ENCODE measurements around the gene GLO1.

Gene GLO1

GRCh38 chr6:38702558-38703397, at the start of gene GLO1:
TSS of gene GLO1 (minus strand) at chr6:38703145. CDS start at chr6:38703054, 91 bp downstream.
- FAIRE-seq (peak; percentile 76), DNase-seq (ENCODE audit: low spot score) (peak; percentile 90)

DNA sequence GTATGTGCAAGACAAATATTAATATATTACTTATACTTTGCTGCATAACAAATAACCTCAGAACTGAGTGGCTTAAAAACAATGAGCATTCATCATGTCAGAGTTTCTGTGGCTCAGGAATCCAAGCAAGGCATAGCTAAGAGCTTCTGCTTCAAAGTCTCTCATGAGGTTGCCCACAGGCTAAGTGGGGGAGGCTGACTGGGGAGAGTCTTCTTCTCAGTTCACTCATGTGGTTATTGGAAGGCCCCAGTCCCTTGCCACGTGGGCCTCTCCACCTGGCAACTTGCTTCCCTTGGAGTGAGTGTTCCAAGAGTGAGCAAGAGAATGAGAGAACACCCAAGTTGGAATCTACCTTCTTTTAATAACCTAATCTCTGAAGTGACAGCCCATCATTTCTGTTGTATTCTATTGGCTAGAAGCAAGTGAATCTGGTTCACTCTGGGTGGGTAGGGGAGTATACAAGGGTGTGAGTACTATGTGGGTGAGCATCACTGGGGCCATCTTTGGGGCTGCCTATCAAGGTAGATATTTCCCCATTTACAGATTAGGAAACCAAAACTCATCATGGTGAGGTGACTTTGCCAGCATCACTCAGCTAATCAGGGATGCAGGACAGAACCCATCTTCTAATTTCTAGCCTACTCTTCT, 48.1 kb upstream of the GLO1 start:
- no peak for DNase-seq (ENCODE audit: low spot score)

GRCh38 chr6:38749473-38749872, 46.5 kb upstream of the GLO1 start:
- FAIRE-seq: no peak

More for the DNA sequence above, 48.1 kb upstream of the GLO1 start:
- no peak for FAIRE-seq

DNA sequence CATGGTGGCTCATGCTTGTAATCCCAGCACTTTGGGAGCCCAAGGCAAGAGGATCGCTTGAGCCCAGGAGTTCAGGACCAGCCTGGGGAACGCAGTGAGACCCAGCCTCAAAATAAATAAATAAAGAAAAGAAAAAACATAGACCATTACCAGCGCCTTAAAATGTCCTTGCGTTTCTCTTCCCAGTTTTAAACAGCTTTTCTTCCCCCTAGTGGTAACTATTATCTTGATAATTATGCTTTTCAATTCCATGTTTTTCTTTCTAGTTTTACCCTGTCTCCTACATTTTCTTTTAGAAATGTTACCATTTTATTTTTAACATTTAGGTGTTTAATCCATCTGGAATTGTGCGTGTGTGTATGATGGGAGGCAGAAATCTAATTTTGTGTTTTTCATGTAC, 36.6 kb upstream of the GLO1 start:
- FAIRE-seq: no peak
- no peak for DNase-seq (ENCODE audit: low spot score)

More at GRCh38 chr6:38749473-38749872, 46.5 kb upstream of the GLO1 start:
- DNase-seq (ENCODE audit: low spot score): no peak

- DNase-seq (ENCODE audit: low spot score) (no peak), FAIRE-seq (no peak)
These were observed 35.3 kb upstream of the GLO1 start for GRCh38 chr6:38738261-38738660.

- no peak for FAIRE-seq
- no peak for DNase-seq (ENCODE audit: low spot score)
These were observed 34.0 kb upstream of the GLO1 start for GRCh38 chr6:38736951-38737350.

- DNase-seq (ENCODE audit: low spot score) (no peak), FAIRE-seq (no peak)
These were observed 27.4 kb upstream of the GLO1 start for GRCh38 chr6:38730140-38730862.

GRCh38 chr6:38728203-38728602, 25.3 kb upstream of the GLO1 start:
- FAIRE-seq: no peak
- no peak for DNase-seq (ENCODE audit: low spot score)

DNA sequence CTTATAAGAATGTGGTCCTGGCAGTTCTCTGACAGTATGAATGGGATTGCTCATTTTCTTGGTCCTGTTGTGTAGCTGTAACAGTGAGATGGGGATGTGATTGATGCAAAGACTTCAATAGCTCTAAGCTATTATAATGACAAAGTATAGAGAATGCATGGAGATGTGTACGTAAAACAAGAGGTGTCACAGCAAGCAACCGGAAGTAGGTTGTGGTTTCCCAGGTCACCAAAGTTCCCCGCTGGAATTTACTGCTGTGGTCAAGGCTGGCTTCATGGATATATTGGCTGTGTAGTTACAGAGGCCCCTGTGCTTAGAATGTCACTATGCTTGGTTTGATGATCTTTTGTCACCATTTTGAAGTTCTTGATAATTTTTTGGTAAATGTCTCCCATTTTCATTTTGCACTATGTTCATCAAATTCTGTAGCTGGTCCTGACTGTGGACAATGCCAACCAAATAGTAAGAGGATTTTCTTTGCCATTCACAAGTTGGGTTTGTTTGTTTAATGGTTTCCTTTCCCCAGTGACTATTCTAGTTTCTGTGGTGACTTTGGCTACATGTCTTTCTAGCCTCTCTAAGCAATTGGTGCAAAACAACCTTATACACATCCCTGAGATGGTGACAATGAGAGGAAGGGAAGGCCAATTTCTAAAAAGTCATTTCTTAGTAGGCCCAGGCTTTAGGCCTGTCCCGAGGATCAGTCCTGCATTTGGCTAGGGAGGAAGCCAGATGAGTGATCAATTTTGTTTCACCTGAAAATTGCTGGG, 22.7 kb upstream of the GLO1 start:
- FAIRE-seq (no peak), DNase-seq (ENCODE audit: low spot score) (peak; percentile 17)

- FAIRE-seq (no peak), DNase-seq (ENCODE audit: low spot score) (no peak)
These were observed 21.4 kb upstream of the GLO1 start for GRCh38 chr6:38724343-38724742.

DNA sequence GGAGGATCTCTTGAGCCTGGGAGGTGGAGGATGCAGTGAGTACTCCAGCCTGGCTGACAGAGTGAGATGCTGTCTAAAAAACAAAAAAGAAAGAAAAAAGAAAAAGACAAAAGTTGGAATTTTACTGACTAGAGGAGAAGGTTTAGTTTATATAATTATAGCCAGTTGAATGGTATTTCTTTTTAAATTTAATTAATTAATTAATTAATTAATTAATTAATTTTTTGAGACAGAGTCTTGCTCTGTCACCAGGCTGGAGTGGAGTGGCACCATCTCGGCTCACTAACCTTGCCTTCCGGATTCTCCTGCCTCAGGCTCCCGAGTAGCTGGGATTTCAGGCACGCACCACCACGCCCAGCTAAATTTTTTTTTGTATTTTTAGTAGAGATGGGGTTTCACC, 20.8 kb upstream of the GLO1 start:
- DNase-seq (ENCODE audit: low spot score) (no peak), FAIRE-seq (no peak)

- no peak for DNase-seq (ENCODE audit: low spot score)
- FAIRE-seq: no peak
These were observed 19.9 kb upstream of the GLO1 start for GRCh38 chr6:38722727-38723334.

GRCh38 chr6:38722038-38722437, 19.1 kb upstream of the GLO1 start:
- DNase-seq (ENCODE audit: low spot score) (no peak), FAIRE-seq (no peak)

DNA sequence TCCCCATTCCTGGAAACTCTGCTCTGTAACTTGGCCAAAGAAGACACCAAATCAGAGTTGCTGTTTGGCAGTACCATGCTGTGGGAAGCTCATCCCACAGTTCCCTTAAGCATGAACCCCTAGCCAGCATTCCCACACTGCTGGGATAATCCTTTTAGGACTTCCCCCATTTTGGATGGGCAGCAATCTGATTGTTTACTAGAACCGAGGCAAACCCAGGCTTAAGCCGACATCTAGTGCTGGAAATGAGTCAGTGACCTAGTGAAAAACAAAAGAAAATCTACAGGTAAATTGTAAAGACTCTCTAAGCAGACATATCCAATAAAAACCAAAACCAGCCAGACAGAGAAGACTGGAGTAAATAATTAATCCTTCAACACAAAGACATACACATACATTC, 17.4 kb upstream of the GLO1 start:
- DNase-seq (ENCODE audit: low spot score): no peak
- no peak for FAIRE-seq

GRCh38 chr6:38719358-38719757, 16.4 kb upstream of the GLO1 start:
- no peak for FAIRE-seq
- DNase-seq (ENCODE audit: low spot score): no peak

GRCh38 chr6:38716825-38717224, 13.9 kb upstream of the GLO1 start:
- DNase-seq (ENCODE audit: low spot score) (no peak), FAIRE-seq (no peak)

GRCh38 chr6:38715016-38715689, 12.2 kb upstream of the GLO1 start, which contains the start of gene DNAH8:
TSS of gene DNAH8 (plus strand) at chr6:38715311. CDS start at chr6:38722810, 7,499 bp downstream.
- FAIRE-seq: no peak
- no peak for DNase-seq (ENCODE audit: low spot score)

GRCh38 chr6:38714239-38715015, 11.5 kb upstream of the GLO1 start:
- FAIRE-seq (no peak), DNase-seq (ENCODE audit: low spot score) (no peak)

DNA sequence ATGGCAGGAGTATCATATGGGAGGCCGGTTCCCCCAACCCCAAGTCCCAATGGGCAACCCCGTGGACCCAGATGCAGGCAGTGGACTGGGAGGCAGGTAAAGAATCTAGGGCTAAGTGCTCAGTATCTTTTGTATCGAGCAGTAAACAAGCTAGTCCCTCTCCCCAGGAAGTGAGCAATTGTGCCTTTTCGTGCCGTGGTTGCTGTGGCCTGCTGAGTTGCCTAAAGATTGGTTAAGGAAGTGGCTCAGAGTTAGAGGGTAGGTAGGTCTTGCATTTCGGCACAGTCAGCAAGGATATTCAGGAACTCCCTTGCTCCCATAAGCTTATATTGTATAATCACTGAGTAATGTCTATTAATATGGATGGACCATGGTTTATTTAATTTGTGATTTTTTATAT, 10.9 kb upstream of the GLO1 start:
- FAIRE-seq (no peak), DNase-seq (ENCODE audit: low spot score) (no peak)

GRCh38 chr6:38708496-38708895, 5.6 kb upstream of the GLO1 start:
- DNase-seq (ENCODE audit: low spot score): no peak
- FAIRE-seq: no peak

Measured in RCC 7860 (cell line).